ENCODE results near the gene SERGEF.

Gene SERGEF

DNA sequence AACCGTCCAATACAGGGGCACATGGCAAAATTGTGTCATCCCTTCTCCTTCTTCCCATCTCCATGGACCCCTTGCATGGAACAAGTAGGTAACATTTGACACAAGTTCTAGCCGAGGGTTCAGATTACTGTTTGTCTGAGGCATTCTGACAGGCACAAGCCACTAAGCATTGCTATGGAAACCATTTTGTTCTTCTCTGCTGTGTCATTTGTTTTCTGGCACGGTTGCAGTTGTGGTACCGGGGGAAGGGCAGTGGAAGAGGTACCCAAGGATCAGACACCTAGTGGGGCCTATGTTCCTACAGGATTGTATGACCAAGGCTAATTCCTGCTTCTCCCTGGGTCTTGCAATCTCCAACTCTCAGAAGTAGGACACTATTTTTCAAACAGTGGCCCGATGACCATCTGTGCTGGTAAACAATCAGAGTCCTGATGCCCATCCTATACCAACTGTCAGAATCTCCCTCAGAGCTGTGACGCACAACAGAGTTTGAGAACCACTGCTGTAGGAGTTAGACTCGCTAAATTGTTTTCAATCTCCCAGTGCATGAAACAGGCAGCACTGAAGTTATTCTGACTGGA, 209.0 kb downstream of the SERGEF start:
- no peak for TF ChIP-seq EZH2phosphoT487 (conservative IDR thresholded peaks at IDR 0.05; ENCODE audit: low read length)
- TF ChIP-seq, protein P1, sequence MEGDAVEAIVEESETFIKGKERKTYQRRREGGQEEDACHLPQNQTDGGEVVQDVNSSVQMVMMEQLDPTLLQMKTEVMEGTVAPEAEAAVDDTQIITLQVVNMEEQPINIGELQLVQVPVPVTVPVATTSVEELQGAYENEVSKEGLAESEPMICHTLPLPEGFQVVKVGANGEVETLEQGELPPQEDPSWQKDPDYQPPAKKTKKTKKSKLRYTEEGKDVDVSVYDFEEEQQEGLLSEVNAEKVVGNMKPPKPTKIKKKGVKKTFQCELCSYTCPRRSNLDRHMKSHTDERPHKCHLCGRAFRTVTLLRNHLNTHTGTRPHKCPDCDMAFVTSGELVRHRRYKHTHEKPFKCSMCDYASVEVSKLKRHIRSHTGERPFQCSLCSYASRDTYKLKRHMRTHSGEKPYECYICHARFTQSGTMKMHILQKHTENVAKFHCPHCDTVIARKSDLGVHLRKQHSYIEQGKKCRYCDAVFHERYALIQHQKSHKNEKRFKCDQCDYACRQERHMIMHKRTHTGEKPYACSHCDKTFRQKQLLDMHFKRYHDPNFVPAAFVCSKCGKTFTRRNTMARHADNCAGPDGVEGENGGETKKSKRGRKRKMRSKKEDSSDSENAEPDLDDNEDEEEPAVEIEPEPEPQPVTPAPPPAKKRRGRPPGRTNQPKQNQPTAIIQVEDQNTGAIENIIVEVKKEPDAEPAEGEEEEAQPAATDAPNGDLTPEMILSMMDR (IDR thresholded peaks at IDR 0.05; ENCODE audit: insufficient read depth, low read length, poor library complexity, severe bottlenecking): no peak
- H3F3A ChIP-seq (ENCODE audit: insufficient read depth): no peaks in the 10 kb centered on the region
- H3K9me2 ChIP-seq (replicated peaks; ENCODE audit: insufficient read depth, low read length): no peaks in the 10 kb centered on the region

DNA sequence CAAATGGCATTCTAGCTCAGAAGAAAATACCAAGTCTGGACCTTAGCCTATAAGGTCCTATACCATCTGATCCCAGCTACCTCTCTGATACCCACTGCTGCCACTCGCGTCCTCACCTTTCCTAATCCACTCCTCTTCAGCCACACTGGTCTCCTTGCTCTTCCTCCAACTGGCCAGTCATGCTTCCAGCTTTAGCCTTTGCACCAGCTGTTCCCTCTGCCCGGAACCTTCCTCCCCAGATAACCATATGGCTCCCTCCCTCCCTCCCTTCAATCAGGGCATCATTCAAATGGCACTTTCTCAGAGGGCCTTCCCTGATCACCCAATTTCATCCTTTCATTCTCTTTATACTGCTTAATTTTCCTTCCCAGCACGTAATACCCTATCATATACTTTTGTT, 210.4 kb downstream of the SERGEF start:
- no peaks in the 10 kb centered on the region for H3K36me3 ChIP-seq (ENCODE audit: low read length)
- no peaks in the 10 kb centered on the region for H3K79me2 ChIP-seq (ENCODE audit: insufficient read depth, low read length)
- no peaks in the 10 kb centered on the region for H3K9me3 ChIP-seq (ENCODE audit: insufficient read depth, low read length)
- H3K4me3 ChIP-seq (ENCODE audit: insufficient read depth, low read length, poor library complexity, severe bottlenecking): no peak overlapping the region
- no peaks in the 10 kb centered on the region for H4K20me1 ChIP-seq (ENCODE audit: low read depth, low read length)
- no peaks in the 10 kb centered on the region for H3F3A ChIP-seq (ENCODE audit: insufficient read depth)
- no peaks in the 10 kb centered on the region for H3K27me3 ChIP-seq (ENCODE audit: low read length)
- H3K4me2 ChIP-seq (ENCODE audit: low read depth, low read length, poor library complexity, severe bottlenecking): no peak overlapping the region
- TF ChIP-seq, protein P1 (IDR thresholded peaks at IDR 0.05; ENCODE audit: insufficient read depth, low read length, poor library complexity, severe bottlenecking): no peak
- TF ChIP-seq EZH2phosphoT487 (conservative IDR thresholded peaks at IDR 0.05; ENCODE audit: low read length): no peak
- no peaks in the 10 kb centered on the region for H3K9me2 ChIP-seq (replicated peaks; ENCODE audit: insufficient read depth, low read length)
- no peak overlapping the region for H3K27ac ChIP-seq (ENCODE audit: low read depth, low read length)
- H2AFZ ChIP-seq (ENCODE audit: low read depth, low read length, severe bottlenecking): no peak overlapping the region
- H3K9ac ChIP-seq (ENCODE audit: low read length): no peak overlapping the region

More for the DNA sequence above, 209.0 kb downstream of the SERGEF start:
- Histone ChIP-seq H3K4me2 (ENCODE audit: low read depth, low read length, poor library complexity, severe bottlenecking) (no peak overlapping the region), H3K36me3 (ENCODE audit: low read length) (no peaks in the 10 kb centered on the region), H2AFZ (ENCODE audit: low read depth, low read length, severe bottlenecking) (no peak overlapping the region), H3K27ac (ENCODE audit: low read depth, low read length) (no peak overlapping the region), H3K4me3 (ENCODE audit: insufficient read depth, low read length, poor library complexity, severe bottlenecking) (no peak overlapping the region), H3K27me3 (ENCODE audit: low read length) (no peaks in the 10 kb centered on the region), H4K20me1 (ENCODE audit: low read depth, low read length) (no peaks in the 10 kb centered on the region), H3K9ac (ENCODE audit: low read length) (no peak overlapping the region), H3K9me3 (ENCODE audit: insufficient read depth, low read length) (no peaks in the 10 kb centered on the region), H3K79me2 (ENCODE audit: insufficient read depth, low read length) (no peaks in the 10 kb centered on the region)

DNA sequence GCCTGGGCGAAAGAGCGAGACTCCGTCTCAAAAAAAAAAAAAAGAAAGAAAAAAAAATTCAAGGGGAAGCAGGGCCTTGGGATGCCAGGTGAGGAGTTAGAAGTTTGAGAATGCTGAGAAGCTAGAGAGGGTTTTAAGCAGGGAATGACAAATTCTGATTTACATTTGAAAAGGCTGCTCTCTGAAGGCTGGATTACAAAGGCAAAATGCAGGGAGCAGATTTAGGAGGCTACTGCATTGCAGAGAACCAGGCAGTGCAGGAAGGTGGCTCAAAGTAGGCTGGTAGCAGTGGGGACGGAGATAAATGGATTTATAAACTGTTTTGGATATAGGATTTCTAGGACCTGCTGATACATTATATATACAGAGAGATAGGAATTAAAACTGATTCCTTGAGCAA, 211.7 kb downstream of the SERGEF start:
- Histone ChIP-seq H3K4me2 (ENCODE audit: low read depth, low read length, poor library complexity, severe bottlenecking) (no peak overlapping the region), H3K9ac (ENCODE audit: low read length) (no peak overlapping the region), H3F3A (ENCODE audit: insufficient read depth) (no peaks in the 10 kb centered on the region), H3K9me2 (replicated peaks; ENCODE audit: insufficient read depth, low read length) (no peaks in the 10 kb centered on the region), H3K27me3 (ENCODE audit: low read length) (no peaks in the 10 kb centered on the region), H3K9me3 (ENCODE audit: insufficient read depth, low read length) (no peaks in the 10 kb centered on the region), H3K79me2 (ENCODE audit: insufficient read depth, low read length) (no peaks in the 10 kb centered on the region), H3K4me3 (ENCODE audit: insufficient read depth, low read length, poor library complexity, severe bottlenecking) (no peak overlapping the region), H2AFZ (ENCODE audit: low read depth, low read length, severe bottlenecking) (no peak overlapping the region), H3K27ac (ENCODE audit: low read depth, low read length) (no peak overlapping the region), H4K20me1 (ENCODE audit: low read depth, low read length) (no peaks in the 10 kb centered on the region), H3K36me3 (ENCODE audit: low read length) (no peaks in the 10 kb centered on the region)
- TF ChIP-seq, protein P1 (IDR thresholded peaks at IDR 0.05; ENCODE audit: insufficient read depth, low read length, poor library complexity, severe bottlenecking): no peak
- no peak for TF ChIP-seq EZH2phosphoT487 (conservative IDR thresholded peaks at IDR 0.05; ENCODE audit: low read length)
